Lower lobe of right lung (tissue), 2 donors: Measurements from ENCODE around the gene ZNF474. TPM values are rescaled to one million over a fixed set of nuclear protein-coding genes. Genes with fewer than 3 reads are reported as not detected.

ENCODE experiments used
- ATAC-seq, 2 donors: fragments of 200-7000 bp; cut with Tn5 transposase; one replicate each; pipeline ENCODE4 v1.9.1; 2020 to 2022; ENCODE audit warnings: mild to moderate bottlenecking in 2 of 2, moderate library complexity in 2 of 2
- DNase-seq: peaks from one replicate; pipeline ENCODE4 v3.0.0-alpha.2; 2020
- H3K27ac ChIP-seq: fragments of 200-600 bp; one replicate; pipeline ENCODE4 v1.8.0; 2022
- H3K27me3 ChIP-seq: fragments of 200-600 bp; one replicate; pipeline ENCODE4 v1.8.0; 2022; ENCODE audit warnings: low read depth
- H3K36me3 ChIP-seq: fragments of 200-600 bp; one replicate; pipeline ENCODE4 v1.8.0; 2022; ENCODE audit warnings: mild to moderate bottlenecking
- H3K4me1 ChIP-seq: fragments of 200-600 bp; one replicate; pipeline ENCODE4 v1.8.0; 2022
- H3K4me3 ChIP-seq: fragments of 200-600 bp; one replicate; pipeline ENCODE4 v1.8.0; 2022; ENCODE audit warnings: mild to moderate bottlenecking
- H3K9me3 ChIP-seq: fragments of 200-600 bp; one replicate; pipeline ENCODE4 v1.8.0; 2022
- intact Hi-C: fragments of 100-400 bp; cut with DNase I; formaldehyde crosslinking; loops from one replicate; pipeline ENCODE4 v1.11.0; 2022
- total RNA-seq: library from RNA; stranded (reverse); fragmentation: NEBNext Ultra II Directional; extraction: Animal tissue kit (Norgen Biotek cat#: 25700); gene quantifications from one replicate; pipeline ENCODE4 v1.2.1, GENCODE V29; 2021
- TF ChIP-seq, protein P1 (sequence below): fragments of 200-600 bp; IDR thresholded peaks from one replicate; pipeline ENCODE4 v1.8.0; 2022; ENCODE audit warnings: antibody characterized with exemption, mild to moderate bottlenecking
- donor health status: DM: no; HTN: yes; CAD: no; lungs with severe emphysema.

ZNF474 gene
- total RNA-seq, 1 donor from 2014 or later: 2.2 TPM

DNA sequence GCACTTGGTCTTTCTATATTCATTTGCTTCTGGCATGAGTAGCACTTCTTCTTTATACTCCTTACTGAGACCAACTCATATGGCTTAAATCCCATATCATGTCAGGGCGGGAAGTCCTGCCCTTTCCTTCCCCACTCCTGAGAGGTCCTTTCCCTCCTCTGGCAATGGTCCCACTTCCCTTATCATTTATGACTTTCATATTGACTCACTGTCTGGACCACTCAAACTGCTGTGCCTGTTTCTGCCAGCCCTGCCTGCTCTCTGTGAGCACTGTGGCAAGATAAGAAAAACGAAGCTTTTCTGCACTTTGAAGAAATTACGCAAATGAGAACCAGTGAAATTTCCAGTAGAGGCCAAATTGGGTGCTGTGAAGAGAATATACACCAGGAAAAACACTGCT lies 58.1 kb downstream of the ZNF474 start:
- no peak for DNase-seq
- Histone ChIP-seq H3K27ac (no peak overlapping the region), H3K4me3 (no peak overlapping the region), H3K27me3 (no peaks in the 10 kb centered on the region), H3K4me1 (peaks cover 21% of the 10 kb centered on the region), H3K9me3 (no peaks in the 10 kb centered on the region), H3K36me3 (no peaks in the 10 kb centered on the region)
- peak in 1 of 2 donors; percentile 58 for ATAC-seq
- TF ChIP-seq, protein P1, sequence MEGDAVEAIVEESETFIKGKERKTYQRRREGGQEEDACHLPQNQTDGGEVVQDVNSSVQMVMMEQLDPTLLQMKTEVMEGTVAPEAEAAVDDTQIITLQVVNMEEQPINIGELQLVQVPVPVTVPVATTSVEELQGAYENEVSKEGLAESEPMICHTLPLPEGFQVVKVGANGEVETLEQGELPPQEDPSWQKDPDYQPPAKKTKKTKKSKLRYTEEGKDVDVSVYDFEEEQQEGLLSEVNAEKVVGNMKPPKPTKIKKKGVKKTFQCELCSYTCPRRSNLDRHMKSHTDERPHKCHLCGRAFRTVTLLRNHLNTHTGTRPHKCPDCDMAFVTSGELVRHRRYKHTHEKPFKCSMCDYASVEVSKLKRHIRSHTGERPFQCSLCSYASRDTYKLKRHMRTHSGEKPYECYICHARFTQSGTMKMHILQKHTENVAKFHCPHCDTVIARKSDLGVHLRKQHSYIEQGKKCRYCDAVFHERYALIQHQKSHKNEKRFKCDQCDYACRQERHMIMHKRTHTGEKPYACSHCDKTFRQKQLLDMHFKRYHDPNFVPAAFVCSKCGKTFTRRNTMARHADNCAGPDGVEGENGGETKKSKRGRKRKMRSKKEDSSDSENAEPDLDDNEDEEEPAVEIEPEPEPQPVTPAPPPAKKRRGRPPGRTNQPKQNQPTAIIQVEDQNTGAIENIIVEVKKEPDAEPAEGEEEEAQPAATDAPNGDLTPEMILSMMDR: no peak
- intact Hi-C loops: no loop called here

DNA sequence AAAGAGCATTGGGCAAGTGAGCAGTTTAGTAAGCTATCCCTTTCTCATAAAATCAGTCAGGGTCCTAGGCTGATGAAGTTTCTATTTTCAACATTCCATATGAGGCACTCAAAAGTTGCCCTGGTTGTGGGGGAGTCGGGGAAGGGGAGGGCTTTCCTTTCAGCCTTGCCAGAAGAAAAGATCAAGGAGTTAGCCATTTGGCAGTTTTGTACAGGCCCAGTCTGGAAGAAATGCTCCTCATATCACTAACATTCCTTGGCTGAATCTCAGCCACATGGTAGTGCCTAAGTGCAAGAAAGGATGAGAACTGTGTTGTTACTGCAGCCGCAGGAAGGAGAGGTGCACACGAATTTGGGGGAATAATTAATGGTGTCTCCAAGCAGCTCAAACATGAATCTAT lies 60.8 kb downstream of the ZNF474 start:
- no peaks in the 10 kb centered on the region for H3K36me3 ChIP-seq
- TF ChIP-seq, protein P1: no peak
- ATAC-seq: no peak
- DNase-seq: no peak
- H3K27ac ChIP-seq: no peak overlapping the region
- no peaks in the 10 kb centered on the region for H3K27me3 ChIP-seq
- no peaks in the 10 kb centered on the region for H3K9me3 ChIP-seq
- H3K4me3 ChIP-seq: no peak overlapping the region
- intact Hi-C loops: loop anchor here (10.0 kb wide), 1 partner anchor 225 kb away; no protein-coding TSS in a partner anchor
- no peaks in the 10 kb centered on the region for H3K4me1 ChIP-seq

DNA sequence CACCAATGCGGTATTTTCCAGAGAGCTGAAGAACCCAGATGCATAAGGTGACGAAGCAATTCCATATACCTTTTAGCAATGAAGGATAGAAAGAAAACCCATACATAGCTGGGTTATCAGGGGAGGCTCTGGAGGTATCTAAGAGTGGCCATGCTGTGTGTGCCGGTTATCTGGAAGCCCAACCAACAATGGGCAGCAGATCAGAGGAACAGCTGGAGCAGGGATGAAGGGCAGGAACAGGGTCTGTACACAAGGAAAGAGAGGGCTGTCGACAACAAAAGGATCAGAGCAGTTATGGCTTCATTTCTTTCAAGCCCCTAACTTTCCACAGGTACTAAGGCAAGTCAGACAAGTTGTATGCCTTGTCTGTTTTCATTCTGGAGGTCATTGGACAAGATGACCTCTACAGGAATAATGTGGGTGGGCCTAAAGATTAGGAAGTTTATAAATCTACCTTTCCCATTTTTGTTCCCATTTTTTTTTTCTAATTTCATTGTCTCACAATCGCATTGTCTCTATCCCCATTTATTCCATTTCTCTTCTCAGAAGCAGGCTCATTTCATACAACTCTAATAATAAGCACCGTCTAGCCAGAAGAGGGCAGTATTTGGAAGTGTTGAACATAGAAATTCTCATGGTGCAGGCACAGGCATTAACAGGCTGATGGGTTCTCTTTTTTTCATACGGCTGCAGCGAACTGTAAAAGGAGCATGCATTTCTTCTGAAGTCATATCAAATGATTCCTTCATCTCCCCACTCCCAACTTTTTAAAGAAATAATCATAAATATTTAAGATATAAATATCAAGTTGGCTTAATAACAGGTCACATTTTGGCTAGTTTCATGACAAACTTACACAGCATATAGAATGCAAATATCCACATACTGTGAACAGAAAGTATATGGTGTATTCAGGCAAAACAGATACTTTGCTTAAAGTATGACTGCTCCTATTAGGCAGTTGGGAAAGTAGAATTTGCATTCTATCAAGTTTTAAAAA lies 63.5 kb downstream of the ZNF474 start:
- H3K9me3 ChIP-seq: no peaks in the 10 kb centered on the region
- no peaks in the 10 kb centered on the region for H3K27me3 ChIP-seq
- DNase-seq: no peak
- TF ChIP-seq, protein P1: peak; percentile 67
- intact Hi-C loops: loop anchor here (10.0 kb wide), 1 partner anchor 222 kb away; no protein-coding TSS in a partner anchor
- no peak overlapping the region for H3K27ac ChIP-seq
- H3K4me1 ChIP-seq: no peaks in the 10 kb centered on the region
- ATAC-seq: peak; percentile 78 to 81
- H3K4me3 ChIP-seq: no peak overlapping the region
- H3K36me3 ChIP-seq: no peaks in the 10 kb centered on the region

DNA sequence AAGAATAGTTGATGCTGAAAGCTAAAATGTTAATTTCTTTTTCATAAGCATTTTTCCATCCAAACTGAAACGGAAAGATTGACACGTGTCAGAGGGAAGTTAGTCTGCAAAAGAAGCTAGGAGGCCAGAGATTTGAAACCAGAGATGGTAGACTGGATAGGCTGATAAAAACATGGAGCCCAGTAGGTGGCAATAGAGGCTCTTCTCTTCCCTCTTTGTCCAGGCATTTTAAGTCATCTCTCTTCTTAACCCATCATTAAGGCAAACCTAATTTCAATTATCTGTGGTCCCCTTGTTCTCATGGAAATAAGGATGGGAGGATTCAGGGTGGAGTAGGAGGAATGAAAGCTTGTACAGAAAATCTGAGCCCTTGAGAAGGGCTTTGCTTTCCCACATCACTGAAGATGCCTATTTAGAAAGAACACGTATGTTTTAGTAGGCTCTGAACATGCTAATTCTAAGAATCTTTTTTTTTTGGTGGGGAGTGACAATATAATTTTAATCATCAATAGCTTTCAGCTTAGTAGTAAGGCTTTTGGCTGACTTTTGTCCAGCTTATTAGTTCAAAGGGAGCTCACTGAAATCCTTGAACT lies 66.6 kb downstream of the ZNF474 start:
- ATAC-seq (peak; percentile 56 to 74), DNase-seq (no peak)
- TF ChIP-seq, protein P1: peak; percentile 61
- H3K4me1 ChIP-seq: no peaks in the 10 kb centered on the region
- H3K4me3 ChIP-seq: no peak overlapping the region
- H3K27me3 ChIP-seq: no peaks in the 10 kb centered on the region
- H3K27ac ChIP-seq: no peak overlapping the region
- no peaks in the 10 kb centered on the region for H3K9me3 ChIP-seq
- intact Hi-C loops: loop anchor here (10.0 kb wide), 1 partner anchor 219 kb away; no protein-coding TSS in a partner anchor
- no peaks in the 10 kb centered on the region for H3K36me3 ChIP-seq

DNA sequence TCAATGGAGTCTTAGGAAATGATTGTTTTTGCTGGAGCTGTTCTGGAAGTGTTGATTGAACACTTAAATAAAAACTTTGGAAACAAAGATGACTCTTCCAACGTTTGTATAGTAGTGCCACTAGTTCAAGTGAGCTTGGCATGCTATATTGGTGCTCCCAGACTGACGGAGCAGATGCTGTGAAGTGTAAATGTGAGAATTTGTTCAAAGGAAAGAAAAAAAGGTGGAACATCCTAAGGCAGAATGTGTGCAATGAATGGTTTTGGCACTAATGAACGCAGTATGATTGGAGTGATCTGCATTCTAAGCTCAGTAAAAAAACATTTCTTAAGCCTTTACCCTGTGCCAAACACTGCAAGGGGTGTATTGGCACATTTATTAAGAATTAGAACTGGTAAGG lies 69.8 kb downstream of the ZNF474 start:
- TF ChIP-seq, protein P1: no peak
- Histone ChIP-seq H3K27ac (no peak overlapping the region), H3K9me3 (no peaks in the 10 kb centered on the region), H3K4me1 (no peaks in the 10 kb centered on the region), H3K36me3 (no peaks in the 10 kb centered on the region), H3K27me3 (no peaks in the 10 kb centered on the region), H3K4me3 (no peak overlapping the region)
- no peak for ATAC-seq
- DNase-seq: no peak
- intact Hi-C loops: loop anchor here (10.0 kb wide), 1 partner anchor 216 kb away; no protein-coding TSS in a partner anchor
